ENCODE results near the gene HSPG2. TPM values are rescaled to one million over a fixed set of nuclear protein-coding genes. Genes with fewer than 3 reads are reported as not detected.

The HSPG2 gene
- total and polyA plus RNA-seq, 10 donors, result 14.4 to 395 (median 151) TPM

DNA sequence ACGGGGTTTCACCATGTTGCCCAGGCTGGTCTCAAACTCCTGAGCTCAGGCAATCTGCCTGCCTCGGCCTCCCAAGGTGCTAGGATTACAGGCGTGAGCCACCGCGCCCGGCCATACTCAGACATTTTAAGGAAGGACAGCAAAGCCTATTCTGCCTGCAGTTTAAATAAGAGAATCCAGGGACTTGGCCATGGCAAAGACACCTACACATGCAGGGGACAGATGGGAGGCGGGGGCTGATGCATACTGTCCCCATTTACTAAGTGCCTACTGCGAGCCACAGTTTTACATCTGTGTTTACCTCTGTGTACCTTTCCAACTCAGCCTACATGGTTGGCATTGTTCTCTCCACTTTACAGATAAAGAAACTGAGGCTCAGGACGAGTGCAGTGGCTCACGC lies 99.6 kb downstream of the HSPG2 start:
- WGBS, 5 donors, result 92 to 98% (median 94%) methylated on average over 10 of the region's 10 CpGs
- no peaks in the 10 kb centered on the region for H3K27me3 ChIP-seq (replicated peaks in 1 of 7)
- no peak for DNase-seq
- H3K27ac ChIP-seq, result no peak overlapping the region
- H3K36me3 ChIP-seq, result peaks cover 0 to 100% (median 73%) of the 10 kb centered on the region in 6 donors
- no peaks in the 10 kb centered on the region for H3K4me1 ChIP-seq
- H3K4me3 ChIP-seq, result no peak overlapping the region
- TF ChIP-seq POLR2A (IDR thresholded peaks at IDR 0.05), result no peak
- TF ChIP-seq CTCF (IDR thresholded peaks at IDR 0.05 in 8 of 11, conservative IDR thresholded peaks at IDR 0.05 in 3 of 11), result no peak
- TF ChIP-seq POLR2AphosphoS5 (IDR thresholded peaks at IDR 0.05), result no peak
- intact Hi-C loops (cut with DNase I; ENCODE audit: low total_unique reads), result no loop called here
- peaks cover 0 to 21% (median 19%) of the 10 kb centered on the region in 8 donors for H3K9me3 ChIP-seq

DNA sequence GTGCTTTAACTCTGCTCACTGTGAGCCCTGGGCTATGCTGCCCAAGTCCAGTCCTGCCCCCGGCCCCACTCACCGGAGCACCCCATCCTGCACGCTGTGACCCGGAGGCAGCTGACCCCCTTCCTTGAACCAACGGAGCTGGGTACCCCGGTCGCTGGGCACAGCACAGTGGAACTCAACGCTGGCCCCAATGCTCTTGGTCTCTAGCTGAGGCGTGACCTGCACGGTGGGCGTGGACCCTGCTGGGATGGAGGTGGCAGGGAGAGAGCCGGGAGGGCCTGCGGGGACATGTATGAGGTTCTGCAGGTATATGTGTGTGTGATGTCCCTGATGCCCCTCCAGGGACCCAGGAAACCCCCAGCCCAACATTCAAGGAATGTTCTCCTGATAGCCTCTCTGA lies 100.4 kb downstream of the HSPG2 start:
- intact Hi-C loops (cut with DNase I; ENCODE audit: low total_unique reads), result no loop called here
- WGBS, 5 donors, result 94 to 96% (median 95%) methylated on average over 10 to 13 of the region's 13 CpGs
- Histone ChIP-seq H3K4me1 (no peaks in the 10 kb centered on the region), H3K36me3 (peaks cover 0 to 100% (median 73%) of the 10 kb centered on the region in 6 donors), H3K9me3 (peaks cover 0 to 21% (median 19%) of the 10 kb centered on the region in 8 donors), H3K4me3 (no peak overlapping the region), H3K27ac (no peak overlapping the region), H3K27me3 (replicated peaks in 1 of 7) (no peaks in the 10 kb centered on the region)
- TF ChIP-seq POLR2A (IDR thresholded peaks at IDR 0.05) (no peak), CTCF (IDR thresholded peaks at IDR 0.05 in 8 of 11, conservative IDR thresholded peaks at IDR 0.05 in 3 of 11) (no peak), POLR2AphosphoS5 (IDR thresholded peaks at IDR 0.05) (no peak)
- no peak for DNase-seq

GRCh38 chr1:21836010-21836409 lies 101.1 kb downstream of the HSPG2 start:
- Histone ChIP-seq H3K36me3 (peaks cover 0 to 100% (median 70%) of the 10 kb centered on the region in 6 donors), H3K27ac (no peak overlapping the region), H3K4me3 (no peak overlapping the region), H3K4me1 (no peaks in the 10 kb centered on the region), H3K27me3 (replicated peaks in 1 of 7) (no peaks in the 10 kb centered on the region), H3K9me3 (peaks cover 0 to 21% (median 19%) of the 10 kb centered on the region in 8 donors)
- intact Hi-C loops (cut with DNase I; ENCODE audit: low total_unique reads), result no loop called here
- TF ChIP-seq POLR2A (IDR thresholded peaks at IDR 0.05) (no peak), POLR2AphosphoS5 (IDR thresholded peaks at IDR 0.05) (no peak), CTCF (IDR thresholded peaks at IDR 0.05 in 8 of 11, conservative IDR thresholded peaks at IDR 0.05 in 3 of 11) (no peak)
- WGBS, 5 donors, result 92 to 99% (median 97%) methylated on average over 4 of the region's 4 CpGs
- no peak for DNase-seq

DNA sequence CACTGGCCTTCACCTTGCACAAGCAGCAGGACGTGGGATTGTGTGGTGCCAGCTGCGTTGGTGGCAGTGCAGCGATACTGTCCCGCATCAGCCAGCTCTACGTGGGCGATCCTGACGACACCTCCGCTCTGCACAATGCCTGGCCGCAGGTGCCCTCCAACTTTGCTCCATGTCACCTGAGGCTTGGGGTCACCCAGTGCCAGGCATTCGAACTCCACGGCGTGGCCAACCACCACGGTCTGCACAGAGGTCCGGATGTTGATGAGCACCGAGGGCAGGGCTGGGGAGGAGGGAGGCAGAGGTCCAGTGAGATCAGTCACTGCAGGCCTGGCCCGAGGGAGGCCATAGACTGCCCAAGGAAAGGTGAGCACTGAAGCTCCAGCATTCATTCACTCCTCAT lies 102.4 kb downstream of the HSPG2 start:
- Histone ChIP-seq H3K4me3 (no peak overlapping the region), H3K36me3 (peaks cover 0 to 100% (median 67%) of the 10 kb centered on the region in 6 donors), H3K27ac (no peak overlapping the region), H3K4me1 (no peaks in the 10 kb centered on the region), H3K27me3 (replicated peaks in 1 of 7) (no peaks in the 10 kb centered on the region), H3K9me3 (peaks cover 0 to 21% (median 19%) of the 10 kb centered on the region in 8 donors)
- intact Hi-C loops (cut with DNase I; ENCODE audit: low total_unique reads), result no loop called here
- WGBS, 5 donors, result 94 to 97% (median 94%) methylated on average over 16 of the region's 16 CpGs
- TF ChIP-seq POLR2AphosphoS5 (IDR thresholded peaks at IDR 0.05) (peak in 1 of 3 donors; percentile 49), POLR2A (IDR thresholded peaks at IDR 0.05) (no peak), CTCF (IDR thresholded peaks at IDR 0.05 in 8 of 11, conservative IDR thresholded peaks at IDR 0.05 in 3 of 11) (no peak)
- no peak for DNase-seq

Measured in spleen (tissue), 11 donors.